IMR-90 (cell line): Measurements from ENCODE around the gene ABCC8. TPM values are rescaled to one million over a fixed set of nuclear protein-coding genes. Genes with fewer than 3 reads are reported as not detected.

Experiments
- ATAC-seq: fragments of 200-7000 bp; cut with Tn5 transposase; 2 replicates; pipeline ENCODE4 v1.9.1; 2020; ENCODE audit warnings: low read depth, mild to moderate bottlenecking, moderate library complexity
- BruUV-seq: library from RNA; stranded (reverse); fragments of 400-500 nt; replicated peaks from 2 replicates; lab custom pipeline; 2021; lab: Mats Ljungman, UMichigan
- CTCF ChIA-PET: fragments of 300-600 bp; formaldehyde crosslinking; extraction: SDS; loops from one replicate; lab custom pipeline; 2021; ENCODE audit warnings: antibody characterized with exemption; lab: Yijun Ruan, JAX
- POLR2A ChIA-PET: fragments of 300-600 bp; sonication (Branson Sonifier 250); formaldehyde crosslinking; loops from one replicate; lab custom pipeline; 2022; ENCODE audit warnings: antibody characterized with exemption; ENCODE audit not compliant: unreplicated experiment; lab: Charles Lee
- DNase-seq: peaks from one replicate; pipeline ENCODE4 v3.0.0; 2013
- H2AFZ ChIP-seq: replicated peaks from 2 replicates; pipeline ENCODE3; 2013; ENCODE audit warnings: low read length, mild to moderate bottlenecking; ENCODE audit not compliant: poor library complexity
- H2AK5ac ChIP-seq: 2 replicates; pipeline ENCODE4 v1.6.1; 2013; ENCODE audit warnings: low read depth, low read length, inconsistent platforms
- H2AK9ac ChIP-seq: replicated peaks from 2 replicates; pipeline ENCODE3; 2013; ENCODE audit warnings: mild to moderate bottlenecking, low read depth, low read length, moderate library complexity; ENCODE audit not compliant: poor library complexity
- H2BK120ac ChIP-seq: 2 replicates; pipeline ENCODE4 v1.6.1; 2013; ENCODE audit warnings: low read depth, low read length, inconsistent platforms
- H2BK15ac ChIP-seq: 3 replicates; pipeline ENCODE4 v1.6.1; 2013; ENCODE audit warnings: low read depth, low read length, inconsistent platforms
- H2BK20ac ChIP-seq: 2 replicates; pipeline ENCODE4 v1.6.1; 2013; ENCODE audit warnings: low read depth, mild to moderate bottlenecking, inconsistent platforms, low read length, moderate library complexity
- H2BK5ac ChIP-seq: 2 replicates; pipeline ENCODE4 v1.6.1; 2013; ENCODE audit warnings: mild to moderate bottlenecking, low read depth, low read length, inconsistent platforms; ENCODE audit not compliant: poor library complexity, severe bottlenecking
- H3K14ac ChIP-seq: replicated peaks from 2 replicates; pipeline ENCODE4 v1.6.1; 2013; ENCODE audit warnings: low read depth, low read length, inconsistent platforms
- H3K18ac ChIP-seq: 2 replicates; pipeline ENCODE4 v1.6.1; 2013; ENCODE audit warnings: low read depth, low read length, control low read depth
- H3K23ac ChIP-seq: 2 replicates; pipeline ENCODE4 v1.6.1; 2013; ENCODE audit warnings: low read depth, low read length, inconsistent platforms
- H3K27ac ChIP-seq: 2 replicates; pipeline ENCODE4 v1.5.1; 2013; ENCODE audit warnings: mild to moderate bottlenecking, control low read depth, low read length; ENCODE audit not compliant: insufficient read depth
- H3K27me3 ChIP-seq: 2 replicates; pipeline ENCODE4 v1.6.1; 2013; ENCODE audit warnings: low read length; ENCODE audit not compliant: control insufficient read depth, insufficient read depth
- H3K36me3 ChIP-seq: 2 replicates; pipeline ENCODE4 v1.6.1; 2013; ENCODE audit warnings: low read length, mixed read lengths; ENCODE audit not compliant: control insufficient read depth, insufficient read depth
- H3K4ac ChIP-seq: 2 replicates; pipeline ENCODE4 v1.6.1; 2013; ENCODE audit warnings: low read depth, low read length, inconsistent platforms
- H3K4me1 ChIP-seq: 2 replicates; pipeline ENCODE4 v1.6.1; 2013; ENCODE audit warnings: low read length, mixed read lengths; ENCODE audit not compliant: control insufficient read depth, insufficient read depth
- H3K4me2 ChIP-seq: 2 replicates; pipeline ENCODE4 v1.6.1; 2013; ENCODE audit warnings: low read depth, mild to moderate bottlenecking, control low read depth, low read length, moderate library complexity
- H3K4me3 ChIP-seq: 2 replicates; pipeline ENCODE4 v1.5.1; 2013; ENCODE audit warnings: low read depth, mild to moderate bottlenecking, control low read depth, low read length, moderate library complexity; ENCODE audit not compliant: insufficient read depth
- H3K56ac ChIP-seq: 2 replicates; pipeline ENCODE4 v1.6.1; 2013; ENCODE audit warnings: low read length, inconsistent platforms; ENCODE audit not compliant: insufficient read depth; ENCODE audit errors: extremely low read depth
- H3K79me1 ChIP-seq, 2 experiments: 2 replicates each; pipeline ENCODE4 v1.6.1; 2013; ENCODE audit warnings: low read length in 2 of 2, inconsistent platforms in 1 of 2, low read depth in 1 of 2
- H3K9ac ChIP-seq: 2 replicates; pipeline ENCODE4 v1.6.1; 2013; ENCODE audit warnings: low read depth, low read length, control low read depth
- H3K9me1 ChIP-seq: 2 replicates; pipeline ENCODE4 v1.6.1; 2013; ENCODE audit warnings: low read length, inconsistent platforms; ENCODE audit not compliant: insufficient read depth
- H3K9me3 ChIP-seq: 2 replicates; pipeline ENCODE4 v1.6.1; 2013; ENCODE audit warnings: low read length; ENCODE audit not compliant: control insufficient read depth, insufficient read depth
- H4K20me1 ChIP-seq: 2 replicates; pipeline ENCODE4 v1.6.1; 2013; ENCODE audit warnings: low read length, inconsistent platforms; ENCODE audit not compliant: insufficient read depth
- H4K5ac ChIP-seq: 2 replicates; pipeline ENCODE4 v1.6.1; 2013; ENCODE audit warnings: mild to moderate bottlenecking, low read depth, low read length, control low read depth
- H4K8ac ChIP-seq, 2 experiments: 2 replicates each; pipeline ENCODE4 v1.6.1; 2013; ENCODE audit warnings: low read depth in 2 of 2, low read length in 2 of 2, control low read depth in 1 of 2, inconsistent platforms in 1 of 2
- H4K91ac ChIP-seq: 2 replicates; pipeline ENCODE4 v1.6.1; 2013; ENCODE audit warnings: low read depth, low read length, inconsistent platforms; ENCODE audit not compliant: insufficient read depth
- BHLHE40 ChIP-seq: fragments of 150-350 bp; IDR thresholded peaks from 2 replicates; pipeline ENCODE4 v1.6.1; 2016; ENCODE audit warnings: mild to moderate bottlenecking, low read depth, low read length
- CEBPB ChIP-seq: IDR thresholded peaks from 2 replicates; pipeline ENCODE4 v1.6.1; 2012; ENCODE audit warnings: low read depth, low read length, improper control_type of control experiment
- CTCF ChIP-seq: conservative IDR thresholded peaks from 2 replicates; pipeline ENCODE4 v1.5.1; 2012; ENCODE audit warnings: mild to moderate bottlenecking, low read depth, low read length, improper control_type of control experiment
- FOS ChIP-seq: fragments of 150-350 bp; IDR thresholded peaks from 2 replicates; pipeline ENCODE4 v1.6.1; 2016; ENCODE audit warnings: low read depth, low read length
- MAFK ChIP-seq: IDR thresholded peaks from 2 replicates; pipeline ENCODE4 v1.6.1; 2012; ENCODE audit warnings: low read depth, low read length, improper control_type of control experiment
- MXI1 ChIP-seq: IDR thresholded peaks from 2 replicates; pipeline ENCODE4 v1.6.1; 2012; ENCODE audit warnings: low read depth, mild to moderate bottlenecking, low read length, moderate library complexity, borderline replicate concordance
- NFE2L2 ChIP-seq: fragments of 150-350 bp; IDR thresholded peaks from 2 replicates; pipeline ENCODE4 v1.6.1; 2016; ENCODE audit warnings: low read depth, mild to moderate bottlenecking, low read length
- POLR2A ChIP-seq: IDR thresholded peaks from 2 replicates; pipeline ENCODE4 v1.6.1; 2012; ENCODE audit warnings: mild to moderate bottlenecking, low read depth, low read length
- RCOR1 ChIP-seq: IDR thresholded peaks from 2 replicates; pipeline ENCODE4 v1.6.1; 2012; ENCODE audit warnings: mild to moderate bottlenecking, low read length, improper control_type of control experiment; ENCODE audit not compliant: insufficient replicate concordance
- RFX5 ChIP-seq: IDR thresholded peaks from 2 replicates; pipeline ENCODE4 v1.8.0; 2012; ENCODE audit warnings: low read depth, mild to moderate bottlenecking, low read length, moderate library complexity
- SMC3 ChIP-seq: fragments of 150-350 bp; IDR thresholded peaks from 2 replicates; pipeline ENCODE4 v1.6.1; 2016; ENCODE audit warnings: low read depth, mild to moderate bottlenecking, antibody characterized with exemption, low read length, moderate library complexity
- USF2 ChIP-seq: fragments of 150-350 bp; IDR thresholded peaks from 2 replicates; pipeline ENCODE4 v1.6.1; 2017; ENCODE audit warnings: mild to moderate bottlenecking, antibody characterized with exemption, low read length, low read depth
- WGBS, 2 experiments: methylation state at CpG; one replicate each; pipeline versions ENCODE4 v1.1.5 to v1.1.7; 2013; ENCODE audit warnings: missing lambda C conversion rate in 2 of 2; ENCODE audit not compliant: insufficient read length in 1 of 2; ENCODE audit errors: extremely low coverage in 2 of 2; 5-methylcytosine and 5-hydroxymethylcytosine counted together
- dilution Hi-C: fragments of 300-500 bp; cut with HindIII; formaldehyde crosslinking; loops from one replicate; pipeline ENCODE4 v1.14.3; 2018; ENCODE audit warnings: low sequenced_read_pairs; ENCODE audit not compliant: unreplicated experiment
- in situ Hi-C: fragments of 300-500 bp; cut with MboI; formaldehyde crosslinking; loops from 3 replicates; pipeline ENCODE4 v1.14.3; 2019; ENCODE audit warnings: low sequenced_read_pairs, inconsistent platforms, mixed read lengths
- intact Hi-C: fragments of 100-400 bp; cut with micrococcal nuclease; formaldehyde crosslinking; loops from 2 replicates; pipeline ENCODE4 v1.10.0; 2022
- polyA plus RNA-seq, 3 experiments: library from polyadenylated mRNA; depleted of rRNA; stranded (reverse); fragments of >200 nt; gene quantifications; 2 replicates each; pipeline ENCODE4 v1.2.3, GENCODE V29; 2012; ENCODE audit warnings: low replicate concordance in 1 of 3
- total RNA-seq: library from RNA; depleted of rRNA; stranded (reverse); fragments of >200 nt; gene quantifications from 2 replicates; pipeline ENCODE4 v1.2.3, GENCODE V29; 2012
- TF ChIP-seq, protein P1 (sequence below): fragments of 150-350 bp; IDR thresholded peaks from 2 replicates; pipeline ENCODE4 v1.6.1; 2016; ENCODE audit warnings: low read depth, mild to moderate bottlenecking, low read length, moderate library complexity, borderline replicate concordance

Gene ABCC8
- total and polyA plus RNA-seq, 2 of the 4 experiments (the other 2 are of a cell fraction) = not detected

DNA sequence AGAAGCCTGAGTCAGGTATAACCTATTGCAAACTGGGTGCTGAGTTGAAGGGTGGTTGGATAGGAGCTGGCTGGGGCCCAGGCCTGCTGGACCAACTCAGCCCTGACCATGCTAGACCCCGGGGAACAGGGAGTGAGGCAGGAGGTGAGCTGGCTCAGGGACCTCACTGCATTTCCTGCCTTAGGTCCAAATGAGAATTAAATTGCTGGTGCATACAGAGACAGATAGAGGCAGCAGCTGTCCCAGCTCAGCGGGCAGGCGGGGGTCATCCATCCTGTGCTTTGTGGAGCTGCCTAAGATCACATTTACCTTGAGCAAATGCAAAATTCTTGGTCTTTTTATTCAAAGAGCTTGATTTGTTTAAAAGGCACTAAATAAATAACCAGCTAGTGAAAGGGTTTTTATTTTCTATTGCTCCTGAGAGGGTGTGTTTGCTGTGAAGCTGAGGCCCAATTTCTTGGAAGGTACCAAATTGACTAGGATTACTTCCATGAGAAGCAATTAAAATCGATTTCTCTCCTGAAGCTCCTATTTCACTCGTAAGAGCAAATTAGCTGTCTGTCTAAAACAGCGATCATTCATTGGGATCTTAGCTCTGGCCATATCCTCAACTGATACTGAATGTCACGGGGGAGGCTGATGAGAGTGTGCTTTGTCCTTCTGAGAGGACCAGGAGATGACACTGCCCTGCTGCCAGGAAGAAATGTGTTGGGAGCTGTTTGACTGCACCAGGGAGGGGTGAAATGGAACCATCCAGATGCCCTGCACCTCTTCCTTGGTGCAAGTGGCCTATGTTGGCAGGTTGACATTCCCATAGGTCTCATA, 42.6 kb upstream of the ABCC8 start (continued):
- TF ChIP-seq MAFK = no peak

DNA sequence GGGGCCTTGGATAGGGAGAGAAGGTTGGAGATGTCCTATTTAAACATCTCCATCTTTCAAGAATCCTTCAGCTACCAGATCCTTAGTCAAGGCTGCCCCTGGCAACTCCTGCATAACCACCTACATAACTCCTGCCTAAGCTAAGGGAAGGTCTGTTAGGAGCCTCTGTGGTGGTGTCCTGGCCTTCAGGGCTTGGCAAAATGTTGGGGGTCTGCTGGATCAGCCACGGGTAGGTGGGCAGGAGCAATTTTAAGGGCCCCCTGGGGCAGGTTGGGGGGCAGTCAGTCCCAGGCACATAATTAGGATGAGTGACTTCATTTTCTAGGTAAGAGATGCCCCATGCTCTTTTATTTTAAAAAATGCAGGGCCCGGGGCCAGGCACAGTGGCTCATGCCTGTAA, 41.7 kb upstream of the ABCC8 start:
- POLR2A ChIA-PET = no interaction called here
- TF ChIP-seq BHLHE40 (no peak), CEBPB (no peak), POLR2A (no peak), CTCF (no peak), SMC3 (no peak), RFX5 (no peak), FOS (no peak), RCOR1 (no peak), MXI1 (no peak), USF2 (no peak), NFE2L2 (no peak)
- TF ChIP-seq, protein P1, sequence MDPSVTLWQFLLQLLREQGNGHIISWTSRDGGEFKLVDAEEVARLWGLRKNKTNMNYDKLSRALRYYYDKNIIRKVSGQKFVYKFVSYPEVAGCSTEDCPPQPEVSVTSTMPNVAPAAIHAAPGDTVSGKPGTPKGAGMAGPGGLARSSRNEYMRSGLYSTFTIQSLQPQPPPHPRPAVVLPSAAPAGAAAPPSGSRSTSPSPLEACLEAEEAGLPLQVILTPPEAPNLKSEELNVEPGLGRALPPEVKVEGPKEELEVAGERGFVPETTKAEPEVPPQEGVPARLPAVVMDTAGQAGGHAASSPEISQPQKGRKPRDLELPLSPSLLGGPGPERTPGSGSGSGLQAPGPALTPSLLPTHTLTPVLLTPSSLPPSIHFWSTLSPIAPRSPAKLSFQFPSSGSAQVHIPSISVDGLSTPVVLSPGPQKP = no peak
- Histone ChIP-seq H2BK120ac (no peak overlapping the region), H3K56ac (no peak overlapping the region), H3K36me3 (no peaks in the 10 kb centered on the region), H3K9ac (no peak overlapping the region), H3K4me1 (no peaks in the 10 kb centered on the region), H3K4me2 (no peak overlapping the region), H3K9me1 (no peaks in the 10 kb centered on the region; the same call in 1 of the 2 replicates), H2AK9ac (no peak overlapping the region), H3K14ac (no peak overlapping the region), H2BK20ac (no peak overlapping the region), H3K79me1 (no peaks in the 10 kb centered on the region), H2AFZ (no peak overlapping the region), H2BK5ac (no peak overlapping the region), H3K18ac (no peak overlapping the region), H3K4me3 (no peak overlapping the region), H4K8ac (no peak overlapping the region), H3K27me3 (peaks cover 13% of the 10 kb centered on the region), H3K27ac (no peak overlapping the region), H4K91ac (no peak overlapping the region), H4K20me1 (no peaks in the 10 kb centered on the region), H2AK5ac (no peak overlapping the region), H3K23ac (no peak overlapping the region), H2BK15ac (no peak overlapping the region), H3K4ac (no peak overlapping the region), H4K5ac (no peak overlapping the region), H3K9me3 (no peaks in the 10 kb centered on the region)
- in situ Hi-C loops (loop anchor here (25.0 kb wide), 1 partner anchor 581 kb away; no protein-coding TSS in a partner anchor), intact Hi-C loops (no loop called here), dilution Hi-C loops (no loop called here)
- no peak for ATAC-seq
- CTCF ChIA-PET = no interaction called here
- no peak for DNase-seq
- WGBS, 2 experiments = 14% methylated on average over 1 of the region's 2 CpGs; no CpG with 5 or more reads in 1 of the 2 experiments
- BruUV-seq = no TSS peak
